ENCODE results near the gene TNFSF12. TPM values are rescaled to one million over a fixed set of nuclear protein-coding genes. Genes with fewer than 3 reads are reported as not detected.

Gene TNFSF12
- polyA plus RNA-seq, 1 of the 3 experiments (the other 2 are of a cell fraction) = 47.6 TPM

GRCh38 chr17:7560172-7561027 is 11.5 kb downstream of the TNFSF12 start:
- Histone ChIP-seq H3K4me2 (peak overlapping the region; percentile 92), H3K9me2 (no peaks in the 10 kb centered on the region), H3K4me3 (ENCODE audit: low read depth in 2 of 2, low read length in 1 of 2) (peak overlapping the region; percentile 88 to 90; a peak in 3 of 4 replicates), H3K27me3 (ENCODE audit: insufficient read depth) (no peaks in the 10 kb centered on the region), H3K79me2 (ENCODE audit: insufficient read depth) (peaks cover 37% of the 10 kb centered on the region), H3K9me3 (no peaks in the 10 kb centered on the region), H2AFZ (ENCODE audit: low read depth) (peak overlapping the region; percentile 85), H3K36me3 (replicated peaks in 1 of 2; ENCODE audit: control insufficient read depth in 1 of 2, insufficient read depth in 2 of 2, low read length in 1 of 2) (peaks cover 16 to 20% of the 10 kb centered on the region in 2 experiments), H3K27ac (ENCODE audit: low read depth in 2 of 2, low read length in 1 of 2) (peak overlapping the region; percentile 49 to 88), H3K9ac (no peak overlapping the region), H4K20me1 (ENCODE audit: insufficient read depth) (no peaks in the 10 kb centered on the region), H3F3A (replicated peaks; ENCODE audit: insufficient read depth) (peaks cover 8% of the 10 kb centered on the region), H3K4me1 (ENCODE audit: control insufficient read depth in 1 of 2, insufficient read depth in 2 of 2, low read depth in 1 of 2, low read length in 1 of 2) (peaks cover 17 to 54% of the 10 kb centered on the region in 2 experiments)
- DNase-seq = peak; percentile 67
- WGBS (ENCODE audit: low lambda C conversion rate) = 41% methylated on average over 22 of the region's 22 CpGs
- ChIA-PET CTCF (interaction anchor here (0.6 to 10.7 kb wide), 74 partner anchors 11 to 515 kb away, joined by 3 to 236 read pairs (median 5); partner anchors contain the start of genes ACAP1, CTDNEP1, GABARAP and KCTD11), POLR2A (interaction anchor here (0.9 to 2.7 kb wide), 5 partner anchors 11 to 205 kb away, joined by 3 to 7 read pairs (median 5); partner anchors contain the start of genes FGF11, MPDU1 and TNFSF12)
- TF ChIP-seq, protein P1, sequence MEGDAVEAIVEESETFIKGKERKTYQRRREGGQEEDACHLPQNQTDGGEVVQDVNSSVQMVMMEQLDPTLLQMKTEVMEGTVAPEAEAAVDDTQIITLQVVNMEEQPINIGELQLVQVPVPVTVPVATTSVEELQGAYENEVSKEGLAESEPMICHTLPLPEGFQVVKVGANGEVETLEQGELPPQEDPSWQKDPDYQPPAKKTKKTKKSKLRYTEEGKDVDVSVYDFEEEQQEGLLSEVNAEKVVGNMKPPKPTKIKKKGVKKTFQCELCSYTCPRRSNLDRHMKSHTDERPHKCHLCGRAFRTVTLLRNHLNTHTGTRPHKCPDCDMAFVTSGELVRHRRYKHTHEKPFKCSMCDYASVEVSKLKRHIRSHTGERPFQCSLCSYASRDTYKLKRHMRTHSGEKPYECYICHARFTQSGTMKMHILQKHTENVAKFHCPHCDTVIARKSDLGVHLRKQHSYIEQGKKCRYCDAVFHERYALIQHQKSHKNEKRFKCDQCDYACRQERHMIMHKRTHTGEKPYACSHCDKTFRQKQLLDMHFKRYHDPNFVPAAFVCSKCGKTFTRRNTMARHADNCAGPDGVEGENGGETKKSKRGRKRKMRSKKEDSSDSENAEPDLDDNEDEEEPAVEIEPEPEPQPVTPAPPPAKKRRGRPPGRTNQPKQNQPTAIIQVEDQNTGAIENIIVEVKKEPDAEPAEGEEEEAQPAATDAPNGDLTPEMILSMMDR (IDR thresholded peaks at IDR 0.05) = peak; percentile 33; the same call in 1 of the 2 replicates
- TF ChIP-seq MEF2A (IDR thresholded peaks at IDR 0.05; ENCODE audit: borderline replicate concordance, low read depth) = no peak

DNA sequence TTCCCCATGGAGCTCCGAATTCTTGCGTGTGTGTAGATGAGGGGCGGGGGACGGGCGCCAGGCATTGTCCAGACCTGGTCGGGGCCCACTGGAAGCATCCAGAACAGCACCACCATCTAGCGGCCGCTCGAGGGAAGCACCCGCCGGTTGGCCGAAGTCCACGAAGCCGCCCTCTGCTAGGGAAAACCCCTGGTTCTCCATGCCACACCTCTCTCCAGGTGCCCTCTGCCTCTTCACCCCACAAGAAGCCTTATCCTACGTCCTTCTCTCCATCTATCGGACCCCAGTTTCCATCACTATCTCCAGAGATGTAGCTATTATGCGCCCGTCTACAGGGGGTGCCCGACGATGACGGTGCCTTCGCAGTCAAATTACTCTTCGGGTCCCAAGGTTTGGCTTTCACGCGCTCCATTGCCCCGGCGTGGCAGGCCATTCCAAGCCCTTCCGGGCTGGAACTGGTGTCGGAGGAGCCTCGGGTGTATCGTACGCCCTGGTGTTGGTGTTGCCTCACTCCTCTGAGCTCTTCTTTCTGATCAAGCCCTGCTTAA is 12.2 kb downstream of the TNFSF12 start:
- no peaks in the 10 kb centered on the region for H3K9me3 ChIP-seq
- H2AFZ ChIP-seq (ENCODE audit: low read depth) = peak overlapping the region; percentile 85
- POLR2A ChIA-PET = interaction anchor here (0.7 to 2.7 kb wide), 6 partner anchors 12 to 205 kb away, joined by 3 to 7 read pairs (median 4); partner anchors contain the start of genes FGF11, MPDU1 and TNFSF12
- no peaks in the 10 kb centered on the region for H4K20me1 ChIP-seq (ENCODE audit: insufficient read depth)
- peak overlapping the region; percentile 92 for H3K4me2 ChIP-seq
- H3K27me3 ChIP-seq (ENCODE audit: insufficient read depth) = no peaks in the 10 kb centered on the region
- CTCF ChIA-PET = interaction anchor here (0.6 to 10.7 kb wide), 75 partner anchors 11 to 516 kb away, joined by 3 to 236 read pairs (median 5); partner anchors contain the start of genes ACAP1, CTDNEP1, GABARAP and KCTD11
- H3K9me2 ChIP-seq = no peaks in the 10 kb centered on the region
- peaks cover 23 to 24% of the 10 kb centered on the region in 2 experiments for H3K36me3 ChIP-seq (replicated peaks in 1 of 2; ENCODE audit: control insufficient read depth in 1 of 2, insufficient read depth in 2 of 2, low read length in 1 of 2)
- 2% methylated on average over 31 of the region's 32 CpGs for WGBS (ENCODE audit: low lambda C conversion rate)
- H3K4me1 ChIP-seq (ENCODE audit: control insufficient read depth in 1 of 2, insufficient read depth in 2 of 2, low read depth in 1 of 2, low read length in 1 of 2) = peaks cover 17 to 54% of the 10 kb centered on the region in 2 experiments
- peak overlapping the region; percentile 85 to 88 for H3K27ac ChIP-seq (ENCODE audit: low read depth in 2 of 2, low read length in 1 of 2)
- H3K79me2 ChIP-seq (ENCODE audit: insufficient read depth) = peaks cover 44% of the 10 kb centered on the region
- TF ChIP-seq ELF1 (IDR thresholded peaks at IDR 0.05) (no peak), TAF1 (IDR thresholded peaks at IDR 0.05; ENCODE audit: borderline replicate concordance, low read depth, low read length) (0 out of 2 replicates have a peak, but pooled peaks have one; percentile 29), SMC3 (IDR thresholded peaks at IDR 0.05; ENCODE audit: low read depth, low read length) (peak; percentile 70), GABPA (IDR thresholded peaks at IDR 0.05; ENCODE audit: low read depth) (no peak), USF2 (IDR thresholded peaks at IDR 0.05; ENCODE audit: borderline replicate concordance, low read depth, low read length) (no peak), CHD2 (IDR thresholded peaks at IDR 0.05; ENCODE audit: low read length, partially characterized antibody) (peak; percentile 40), NFIC (IDR thresholded peaks at IDR 0.05; ENCODE audit: borderline replicate concordance) (peak; percentile 70), YY1 (IDR thresholded peaks at IDR 0.05; ENCODE audit: low read depth) (no peak), RAD21 (IDR thresholded peaks at IDR 0.05; ENCODE audit: low read length) (peak; percentile 84), TCF12 (IDR thresholded peaks at IDR 0.05) (no peak; the same call in 1 of the 2 replicates)
- TF ChIP-seq, protein P1 (IDR thresholded peaks at IDR 0.05) = peak; percentile 73
- TF ChIP-seq, protein P2, sequence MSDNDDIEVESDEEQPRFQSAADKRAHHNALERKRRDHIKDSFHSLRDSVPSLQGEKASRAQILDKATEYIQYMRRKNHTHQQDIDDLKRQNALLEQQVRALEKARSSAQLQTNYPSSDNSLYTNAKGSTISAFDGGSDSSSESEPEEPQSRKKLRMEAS (IDR thresholded peaks at IDR 0.05; ENCODE audit: low read depth) = peak; percentile 59
- TF ChIP-seq, protein P3, sequence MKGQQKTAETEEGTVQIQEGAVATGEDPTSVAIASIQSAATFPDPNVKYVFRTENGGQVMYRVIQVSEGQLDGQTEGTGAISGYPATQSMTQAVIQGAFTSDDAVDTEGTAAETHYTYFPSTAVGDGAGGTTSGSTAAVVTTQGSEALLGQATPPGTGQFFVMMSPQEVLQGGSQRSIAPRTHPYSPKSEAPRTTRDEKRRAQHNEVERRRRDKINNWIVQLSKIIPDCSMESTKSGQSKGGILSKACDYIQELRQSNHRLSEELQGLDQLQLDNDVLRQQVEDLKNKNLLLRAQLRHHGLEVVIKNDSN (IDR thresholded peaks at IDR 0.05; ENCODE audit: borderline replicate concordance, low read depth) = no peak
- TF ChIP-seq, protein P4, sequence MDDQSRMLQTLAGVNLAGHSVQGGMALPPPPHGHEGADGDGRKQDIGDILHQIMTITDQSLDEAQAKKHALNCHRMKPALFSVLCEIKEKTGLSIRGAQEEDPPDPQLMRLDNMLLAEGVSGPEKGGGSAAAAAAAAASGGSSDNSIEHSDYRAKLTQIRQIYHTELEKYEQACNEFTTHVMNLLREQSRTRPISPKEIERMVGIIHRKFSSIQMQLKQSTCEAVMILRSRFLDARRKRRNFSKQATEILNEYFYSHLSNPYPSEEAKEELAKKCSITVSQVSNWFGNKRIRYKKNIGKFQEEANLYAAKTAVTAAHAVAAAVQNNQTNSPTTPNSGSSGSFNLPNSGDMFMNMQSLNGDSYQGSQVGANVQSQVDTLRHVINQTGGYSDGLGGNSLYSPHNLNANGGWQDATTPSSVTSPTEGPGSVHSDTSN (IDR thresholded peaks at IDR 0.05) = no peak
- peak overlapping the region; percentile 88 to 90 for H3K4me3 ChIP-seq (ENCODE audit: low read depth in 2 of 2, low read length in 1 of 2)
- H3F3A ChIP-seq (replicated peaks; ENCODE audit: insufficient read depth) = peaks cover 8% of the 10 kb centered on the region
- DNase-seq = peak; percentile 93
- peak overlapping the region; percentile 93 for H3K9ac ChIP-seq
